ENCODE data around the gene SEC24B.
"Not testable (repeated sequence)": the region's sequence is repeated elsewhere in the genome, so short reads cannot be mapped to it uniquely, and the experiment has no call there.

SEC24B gene

DNA sequence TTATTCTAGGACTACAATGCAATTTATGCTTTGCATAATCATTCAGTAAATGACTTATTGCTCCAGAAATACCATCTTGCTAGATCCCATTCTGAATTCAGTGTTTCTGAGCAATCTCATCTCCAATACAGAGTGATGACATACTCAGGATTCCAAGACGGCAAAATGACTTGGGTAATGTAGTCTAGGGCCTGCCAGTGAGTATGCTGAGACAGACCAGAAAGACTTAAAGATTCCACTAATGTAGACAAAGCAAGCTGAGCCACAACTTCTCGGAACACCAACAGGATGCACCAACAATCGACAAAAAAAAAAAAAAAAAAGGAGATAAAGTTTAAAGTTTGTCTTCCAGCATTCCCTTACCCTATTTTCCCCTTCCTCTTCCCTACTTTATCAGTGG lies 919 bp upstream of the SEC24B start:
- DNase-seq (ENCODE audit: low spot score), result no peak

DNA sequence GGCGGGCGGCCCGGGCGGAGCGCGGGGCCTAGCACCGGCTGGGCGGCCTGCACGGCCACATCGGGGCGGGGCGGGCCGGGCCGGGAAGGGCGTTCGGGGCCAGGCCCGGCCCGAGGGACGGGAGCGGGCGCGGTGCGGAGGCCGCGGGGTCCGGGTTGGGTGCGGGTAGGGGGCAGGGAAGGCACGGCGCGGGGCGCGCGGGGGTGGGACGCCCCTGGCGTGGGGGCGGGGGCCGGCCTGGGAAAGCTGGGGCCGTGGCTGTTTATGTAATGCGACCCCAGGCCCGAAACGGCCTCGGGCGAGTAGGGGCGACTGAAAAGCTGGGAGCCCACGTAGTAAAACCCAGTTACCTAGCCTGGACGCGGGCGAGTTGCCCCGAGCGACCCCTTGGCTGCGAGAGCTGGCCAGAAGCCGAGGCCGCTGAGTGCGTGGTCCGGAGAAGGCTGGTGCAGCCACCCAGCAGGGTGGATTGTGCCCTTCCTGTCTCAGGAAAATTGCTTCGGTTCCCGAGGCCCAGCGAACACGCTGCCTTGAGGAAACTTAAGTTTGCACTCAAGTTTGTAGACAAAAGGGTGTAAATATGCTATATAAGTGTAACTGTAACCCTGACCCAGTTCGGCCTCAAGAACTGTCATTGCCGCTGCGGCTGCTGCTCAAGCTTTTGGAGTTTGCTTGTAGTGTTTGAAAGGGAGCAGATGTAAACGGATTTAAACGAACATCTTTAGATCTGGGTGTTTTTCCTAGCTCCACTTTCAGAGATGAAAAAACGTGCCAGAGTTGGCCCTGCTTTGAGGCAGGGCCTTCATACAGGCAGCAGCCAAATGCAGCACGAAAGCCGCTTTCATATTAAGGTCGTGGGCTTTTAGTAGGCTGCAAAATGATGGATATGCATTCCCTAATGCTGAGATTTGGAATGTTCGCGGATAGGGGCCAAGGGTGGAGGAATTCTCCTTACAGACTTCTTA lies 674 bp downstream of the SEC24B start:
- DNase-seq (ENCODE audit: low spot score), result peak; percentile 23

DNA sequence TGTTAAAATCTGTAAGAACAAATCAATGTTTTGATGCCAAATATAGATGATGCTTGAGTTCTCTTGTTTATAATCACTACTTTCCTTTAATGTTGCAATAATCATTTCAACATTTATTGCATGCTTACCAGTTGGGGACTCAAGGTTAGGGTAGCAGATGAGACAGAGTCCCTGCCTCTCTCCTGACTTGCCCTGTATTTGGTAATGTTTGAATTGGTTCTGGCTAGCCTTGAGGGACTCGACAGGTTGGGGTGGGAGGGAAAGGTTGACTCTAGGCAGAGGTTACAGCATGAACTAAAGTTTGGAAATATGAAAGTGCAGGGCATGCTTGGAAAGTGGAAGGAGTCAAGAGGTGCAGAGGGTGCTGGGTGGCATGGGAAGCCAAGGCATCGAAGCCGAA lies 2.0 kb downstream of the SEC24B start:
- no peak for DNase-seq (ENCODE audit: low spot score)

DNA sequence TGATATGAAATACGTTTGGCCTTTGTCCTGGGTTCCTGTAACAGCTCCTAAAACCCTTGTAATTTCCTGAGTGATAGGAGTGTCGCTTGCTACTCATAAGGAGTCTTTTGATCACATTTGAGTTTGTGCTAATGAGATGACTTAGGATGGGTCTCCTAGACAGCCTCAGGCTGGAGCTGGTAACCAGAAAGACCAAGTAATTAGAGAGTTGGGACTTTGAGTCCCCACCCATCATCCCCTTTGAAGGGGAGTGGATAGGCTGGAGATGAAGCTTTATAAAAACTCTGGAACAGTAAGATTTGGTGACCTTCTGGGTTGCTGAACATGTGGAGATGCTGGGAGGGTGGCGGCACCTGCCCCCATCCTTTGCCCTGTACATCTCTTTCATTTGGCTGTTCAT lies 2.9 kb downstream of the SEC24B start:
- DNase-seq (ENCODE audit: low spot score), result no peak

DNA sequence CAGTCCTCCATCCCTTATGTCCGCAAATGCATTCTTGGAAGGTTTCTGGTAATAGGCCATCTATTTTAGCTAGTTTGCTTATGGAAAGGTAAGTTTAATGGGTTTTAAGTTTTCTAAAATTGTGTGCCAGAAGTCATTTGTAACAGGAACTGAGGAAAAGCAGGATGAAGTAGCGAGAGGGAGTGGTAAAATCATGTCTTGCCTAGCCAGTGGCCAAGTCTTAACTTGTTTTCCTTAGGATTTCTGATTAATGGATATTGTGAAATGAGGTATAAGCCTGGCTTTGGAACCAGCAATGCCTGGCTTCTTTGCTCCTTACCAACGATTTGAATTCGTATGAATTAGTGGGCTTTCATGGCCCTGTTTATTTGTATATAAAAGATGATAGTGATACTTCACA lies 7.3 kb downstream of the SEC24B start:
- no peak for DNase-seq (ENCODE audit: low spot score)

DNA sequence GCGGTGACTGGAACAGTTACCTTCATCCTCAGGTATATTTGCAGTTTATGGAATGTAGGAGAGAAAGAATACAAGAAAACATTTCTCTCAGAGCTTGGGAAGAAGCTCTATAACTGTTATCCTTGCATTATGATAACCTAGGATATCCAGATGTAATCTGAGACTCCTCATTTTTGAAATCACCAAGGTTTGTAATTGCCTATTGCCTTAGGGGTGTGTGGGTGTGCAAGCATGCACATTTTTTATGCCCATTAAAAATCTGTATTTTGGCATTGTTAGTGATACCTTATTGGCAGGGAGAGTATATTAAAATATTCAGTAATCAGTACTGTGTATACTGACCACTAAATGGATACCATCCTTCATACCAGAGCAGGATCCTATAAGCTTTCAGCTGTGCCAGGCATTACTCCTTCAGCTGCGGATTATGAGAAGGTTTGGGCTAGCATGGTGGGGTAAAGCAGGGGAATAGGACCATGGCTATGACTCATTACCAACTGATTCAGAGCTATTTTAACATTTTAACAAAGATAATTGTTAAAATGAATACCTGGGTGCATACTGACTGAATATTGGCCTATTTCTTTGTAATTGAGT lies 8.3 kb downstream of the SEC24B start:
- DNase-seq (ENCODE audit: low spot score), result no peak

DNA sequence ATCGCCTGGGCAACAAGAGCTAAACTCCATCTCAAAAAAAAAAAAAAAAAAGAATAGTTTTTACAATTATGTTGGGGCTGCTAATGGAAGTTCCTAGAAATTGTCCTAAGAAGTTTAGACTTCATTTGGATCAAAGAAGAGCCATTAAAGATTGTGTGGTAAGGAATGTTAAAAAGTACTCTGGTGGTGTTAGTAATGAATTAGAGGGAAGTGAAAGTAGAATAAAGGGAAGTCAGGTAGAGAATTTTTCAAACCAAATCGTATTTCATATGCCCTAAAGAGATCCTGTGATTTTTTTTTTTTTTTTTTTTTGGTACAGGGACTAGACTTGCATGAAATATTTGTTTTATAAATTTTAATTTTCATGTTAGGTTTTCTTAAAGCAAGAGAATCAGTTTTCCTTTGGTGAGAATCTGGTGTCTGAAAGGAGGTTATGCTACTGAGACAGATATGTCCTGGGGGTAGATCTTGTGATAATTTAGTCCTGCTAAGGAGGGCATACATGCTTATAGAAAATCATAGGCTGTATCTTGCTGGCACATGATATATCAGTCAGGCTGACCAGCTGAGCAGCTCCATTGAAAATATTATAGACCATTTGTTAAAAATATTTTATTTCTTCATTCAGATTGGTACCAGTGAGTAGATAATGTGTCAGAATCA lies 10.7 kb downstream of the SEC24B start:
- DNase-seq (ENCODE audit: low spot score), result no peak

DNA sequence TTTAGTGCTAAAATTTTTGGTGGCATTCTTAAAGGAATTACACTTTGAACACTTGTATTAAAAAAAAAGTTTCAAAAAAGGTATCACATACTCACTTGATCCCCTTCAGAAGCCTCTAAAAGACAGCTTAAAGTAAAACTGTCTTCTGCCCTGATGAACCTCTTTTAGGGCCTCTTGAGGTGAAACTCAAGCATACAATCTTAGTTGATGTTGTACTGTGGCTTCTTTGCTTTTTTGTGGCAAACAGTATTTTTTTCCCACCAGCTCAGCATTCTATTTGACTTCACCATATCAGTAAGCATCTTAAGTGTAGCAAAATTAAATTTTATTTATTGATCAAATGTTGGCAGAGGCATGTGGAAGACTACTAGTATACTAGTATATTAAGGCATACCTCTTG lies 13.7 kb downstream of the SEC24B start:
- DNase-seq (ENCODE audit: low spot score), result no peak

DNA sequence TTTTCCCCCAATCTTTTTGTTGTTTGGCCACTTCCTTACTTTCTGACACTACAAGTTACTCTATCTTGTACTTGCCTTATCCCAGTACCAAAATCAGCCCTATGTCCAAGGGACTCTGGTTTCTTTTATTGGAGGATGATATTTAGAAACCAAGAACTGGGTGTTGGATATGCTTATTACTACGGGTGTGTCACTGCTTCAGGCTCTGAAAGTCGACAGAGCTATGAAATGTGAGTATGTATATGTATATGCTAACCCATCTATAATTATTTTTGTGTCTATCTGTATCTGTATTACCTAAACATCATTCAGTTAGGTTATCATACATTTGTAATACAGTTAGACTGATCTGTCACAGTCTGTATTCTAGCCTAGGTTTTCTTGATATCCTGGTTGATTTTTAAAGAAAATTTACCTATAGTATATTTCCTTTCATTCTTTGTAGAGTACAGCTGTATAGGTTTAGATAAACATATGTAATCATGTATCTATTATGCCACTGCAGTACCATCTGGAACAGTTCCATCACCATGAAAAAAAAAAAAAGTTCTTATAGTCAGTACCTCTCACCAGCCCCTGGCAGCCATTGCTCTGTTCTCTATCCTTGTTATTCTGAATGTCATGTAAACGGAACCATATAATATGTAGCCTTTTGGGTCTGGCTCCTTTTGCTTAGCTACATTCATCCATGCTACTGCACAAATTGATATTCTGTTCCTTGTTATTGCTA lies 18.1 kb downstream of the SEC24B start:
- no peak for DNase-seq (ENCODE audit: low spot score)

DNA sequence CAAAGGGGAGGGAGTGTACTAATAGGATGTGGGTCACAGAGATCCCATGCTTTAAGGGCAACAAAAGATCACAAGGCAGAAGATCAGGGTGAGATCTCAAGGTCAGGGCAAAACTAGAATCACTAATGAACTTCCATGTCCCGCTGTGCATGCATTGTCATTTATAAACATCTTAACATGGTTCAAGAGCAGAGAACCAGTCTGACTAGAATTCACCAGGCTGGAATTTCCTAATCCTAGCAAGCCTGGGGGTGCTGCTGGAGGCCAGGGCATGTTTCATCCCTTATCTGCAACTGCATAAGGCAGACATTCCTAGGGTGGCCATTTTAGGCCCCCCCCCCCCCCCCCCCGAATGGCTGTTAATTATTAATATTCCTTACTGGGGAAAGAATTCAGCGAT lies 19.5 kb downstream of the SEC24B start:
- DNase-seq (ENCODE audit: low spot score), result not testable (repeated sequence)

DNA sequence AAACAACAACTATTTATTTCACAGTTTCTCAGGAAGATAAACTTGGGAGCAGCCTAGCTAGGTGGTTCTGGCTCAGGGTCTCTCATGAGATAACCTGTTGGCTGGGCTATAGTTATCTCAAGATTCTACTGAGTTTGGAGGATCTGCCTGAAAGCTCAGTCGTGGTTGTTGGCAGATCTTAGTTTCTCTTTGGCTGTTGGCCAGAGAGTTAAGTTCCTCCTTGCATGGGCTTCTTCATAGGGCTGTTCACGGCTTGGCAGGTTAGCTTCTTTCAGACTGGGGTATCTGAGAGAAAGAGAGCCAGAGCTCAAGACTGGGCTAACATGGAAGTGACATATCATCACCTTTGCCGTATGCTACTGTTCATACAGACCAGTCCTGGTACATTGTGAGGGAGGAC lies 28.7 kb downstream of the SEC24B start:
- no peak for DNase-seq (ENCODE audit: low spot score)

DNA sequence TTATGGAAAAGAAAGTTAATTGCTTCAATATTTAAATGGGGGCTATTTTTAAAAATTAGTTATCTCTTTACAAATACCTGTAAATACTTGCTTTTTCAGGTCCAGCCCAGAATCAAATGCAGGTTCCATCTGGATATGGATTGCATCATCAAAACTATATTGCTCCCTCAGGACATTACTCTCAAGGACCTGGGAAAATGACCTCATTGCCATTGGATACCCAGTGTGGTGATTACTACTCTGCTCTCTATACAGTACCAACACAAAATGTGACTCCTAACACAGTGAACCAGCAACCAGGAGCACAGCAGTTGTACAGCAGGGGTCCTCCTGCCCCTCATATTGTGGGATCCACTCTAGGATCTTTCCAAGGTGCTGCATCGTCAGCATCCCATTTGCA lies 29.2 kb downstream of the SEC24B start:
- no peak for DNase-seq (ENCODE audit: low spot score)

DNA sequence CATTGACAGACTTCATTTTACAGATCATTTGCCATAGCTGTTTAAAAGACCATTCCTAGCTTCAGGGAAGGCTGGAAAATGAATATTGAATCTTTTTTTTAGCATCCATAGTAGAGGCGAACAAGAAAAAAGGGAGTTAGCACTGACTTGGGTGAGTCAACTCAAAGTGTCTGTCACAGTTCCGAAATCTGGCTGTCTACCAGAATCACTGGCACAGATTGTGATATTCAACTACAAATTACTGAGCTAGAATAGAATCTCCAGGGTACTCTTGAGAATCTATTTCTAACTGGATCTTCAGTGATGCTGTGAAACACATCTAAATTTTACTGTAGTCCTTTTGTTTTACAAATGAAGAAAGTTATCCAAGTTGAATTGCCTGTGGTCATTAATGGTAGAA lies 31.5 kb downstream of the SEC24B start:
- no peak for DNase-seq (ENCODE audit: low spot score)

DNA sequence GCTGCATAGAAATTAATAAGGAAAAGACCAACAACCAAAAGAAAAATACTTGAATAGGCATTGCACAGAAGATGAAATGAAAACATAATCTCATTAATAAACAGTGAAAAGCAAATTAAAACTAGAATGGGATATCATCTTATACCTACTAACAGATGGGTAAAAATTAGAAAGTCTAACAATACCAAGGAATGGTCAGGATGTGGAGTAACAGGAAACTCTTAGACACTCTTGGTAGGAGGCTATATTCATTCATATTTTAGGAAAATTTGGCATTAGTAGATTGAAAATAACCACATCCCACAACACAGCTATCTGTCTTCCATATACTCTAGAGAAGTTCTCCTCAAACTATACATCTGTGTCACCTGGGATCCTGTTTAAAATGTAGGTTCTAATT lies 36.3 kb downstream of the SEC24B start:
- no peak for DNase-seq (ENCODE audit: low spot score)

DNA sequence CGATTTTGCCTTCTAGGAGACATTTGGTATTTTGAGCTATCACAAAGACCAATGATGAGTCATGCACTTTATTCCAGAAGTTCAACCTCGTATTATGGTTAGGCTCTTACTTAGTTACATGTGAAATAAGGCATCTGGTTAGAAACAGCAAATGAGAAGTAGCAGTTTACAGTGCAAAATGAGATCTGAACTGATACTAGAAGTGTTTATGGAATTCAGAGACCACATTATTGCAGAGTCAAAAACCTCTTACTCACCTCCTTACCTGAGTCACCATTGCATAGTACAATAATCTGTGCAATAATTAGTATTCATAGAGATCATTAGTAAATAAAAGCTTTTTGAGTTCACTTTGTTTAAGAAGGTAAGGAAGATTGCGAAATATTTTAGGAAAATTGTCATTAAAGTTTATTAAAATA lies 38.7 kb downstream of the SEC24B start:
- DNase-seq (ENCODE audit: low spot score), result no peak

DNA sequence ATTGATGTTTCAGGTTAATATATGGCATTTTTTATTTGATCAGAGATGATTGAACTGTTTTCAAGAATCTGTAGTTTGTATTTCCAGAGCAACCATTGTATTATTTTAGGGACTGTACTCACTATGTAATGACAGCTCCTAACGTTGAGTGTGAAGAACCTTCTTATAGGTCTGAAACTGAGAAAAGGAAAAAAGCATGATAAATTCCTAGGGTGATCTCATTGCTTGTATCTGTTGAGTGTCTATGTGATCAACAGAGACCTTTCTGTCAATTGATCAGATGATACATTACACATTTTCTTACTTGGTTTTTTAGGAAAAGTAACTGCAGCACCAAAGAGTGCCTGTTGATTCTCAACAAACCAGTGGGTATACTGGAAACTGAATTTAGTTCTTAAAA lies 40.2 kb downstream of the SEC24B start:
- DNase-seq (ENCODE audit: low spot score), result no peak

DNA sequence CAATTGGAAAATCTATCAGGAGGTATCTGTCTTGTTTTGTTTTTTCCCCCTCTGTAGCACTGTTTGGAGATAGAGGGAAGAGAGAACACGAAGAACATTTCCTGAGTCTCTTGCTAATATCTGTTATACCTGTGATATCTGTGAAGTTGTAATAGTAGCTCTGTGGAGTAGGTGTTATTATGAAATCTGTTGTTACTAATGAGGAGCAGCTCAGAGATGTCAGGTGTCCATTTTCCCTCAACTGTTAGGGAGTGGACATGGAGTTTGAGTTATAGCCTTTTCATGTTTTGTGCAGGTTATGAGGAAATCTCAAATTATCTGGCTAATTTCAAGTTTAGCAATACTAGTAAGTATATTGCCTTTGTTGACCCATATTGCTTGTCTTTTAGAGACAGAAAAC lies 52.4 kb downstream of the SEC24B start:
- no peak for DNase-seq (ENCODE audit: low spot score)

DNA sequence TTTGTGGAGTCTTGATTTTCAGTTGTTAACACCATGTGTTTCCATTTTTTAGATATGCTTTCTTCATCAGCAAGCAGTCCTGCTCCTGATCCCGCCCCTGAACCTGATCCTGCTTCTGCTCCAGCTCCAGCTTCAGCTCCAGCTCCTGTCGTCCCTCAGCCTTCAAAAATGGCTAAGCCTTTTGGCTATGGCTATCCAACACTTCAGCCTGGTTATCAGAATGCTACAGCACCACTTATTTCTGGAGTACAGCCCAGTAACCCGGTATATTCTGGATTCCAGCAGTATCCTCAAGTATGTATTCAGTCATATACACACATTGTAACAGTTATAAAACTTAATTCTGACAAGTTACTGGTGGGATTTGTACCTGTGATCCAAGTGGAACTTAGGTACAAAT lies 60.9 kb downstream of the SEC24B start:
- DNase-seq (ENCODE audit: low spot score), result no peak

DNA sequence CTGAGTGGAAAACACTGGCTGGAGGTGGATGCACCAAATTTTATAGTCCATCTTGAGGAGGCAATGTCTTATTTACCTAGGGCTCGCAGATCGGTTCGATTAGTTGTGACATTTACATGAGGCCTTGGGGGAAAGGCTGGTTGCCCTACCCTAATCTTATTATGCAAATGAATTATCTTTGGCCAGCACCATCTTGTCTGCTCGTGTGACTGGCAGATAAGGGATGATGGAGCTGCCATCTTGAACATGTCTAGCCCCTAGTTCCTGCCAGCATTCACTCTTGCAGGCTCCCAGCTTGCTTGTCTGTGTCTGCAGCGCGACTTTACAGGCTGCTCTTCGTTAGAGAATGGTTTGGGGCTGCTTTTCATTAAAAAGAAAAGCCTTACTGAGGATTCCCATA lies 61.9 kb downstream of the SEC24B start:
- DNase-seq (ENCODE audit: low spot score), result no peak

DNA sequence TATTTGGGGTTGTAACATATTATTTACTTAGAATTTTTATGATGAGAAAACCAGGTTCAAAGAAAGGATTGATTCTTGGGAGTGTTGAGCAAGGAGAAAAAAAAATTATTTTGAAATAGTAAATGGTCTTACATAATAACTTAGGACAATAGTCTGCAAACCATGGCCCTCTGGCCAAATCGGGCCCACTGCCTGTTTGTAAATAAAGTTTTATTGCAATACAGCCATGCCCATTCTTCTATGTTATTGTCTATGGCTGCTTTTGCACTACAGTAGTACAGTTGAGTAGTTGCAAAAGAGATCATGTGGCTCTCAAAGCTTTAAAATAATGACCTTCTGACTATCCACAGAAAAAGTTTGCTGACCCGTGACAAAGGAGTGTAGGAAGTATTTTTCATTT lies 63.3 kb downstream of the SEC24B start:
- no peak for DNase-seq (ENCODE audit: low spot score)

DNA sequence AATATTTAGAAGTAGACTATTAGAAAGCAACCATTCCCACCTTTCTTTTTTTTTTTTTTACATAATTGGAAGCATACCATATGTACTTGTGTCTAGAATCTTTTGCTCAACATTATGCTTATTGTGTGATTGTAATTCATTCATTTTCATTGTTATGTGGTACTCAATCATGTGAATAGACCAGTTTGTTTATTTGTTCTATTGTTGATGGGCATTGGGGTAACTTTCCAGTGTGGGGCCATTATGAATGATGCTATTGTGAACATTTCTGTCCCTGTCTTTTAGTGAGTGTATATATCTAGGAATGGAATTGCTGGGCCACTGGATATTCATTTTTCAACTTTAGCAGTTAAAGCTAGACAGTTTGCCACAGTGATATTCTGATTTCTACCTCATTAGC lies 63.9 kb downstream of the SEC24B start:
- no peak for DNase-seq (ENCODE audit: low spot score)

DNA sequence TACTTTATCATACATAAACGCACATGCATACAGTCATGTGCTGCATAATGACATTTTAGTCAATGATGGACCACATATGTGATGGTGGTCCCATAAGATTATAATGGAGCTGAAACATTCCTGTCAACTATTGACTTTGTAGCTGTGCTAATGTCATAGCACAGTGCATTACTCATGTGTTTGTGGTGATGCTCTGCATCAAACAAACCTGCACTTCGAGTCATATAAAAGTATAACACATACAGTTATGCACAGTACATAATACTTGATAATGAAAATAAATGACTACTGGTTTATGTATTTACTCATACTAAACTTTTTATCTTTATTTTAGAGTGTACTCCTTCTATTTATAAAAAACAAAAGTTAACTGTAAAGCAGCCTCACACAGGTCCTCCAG lies 65.9 kb downstream of the SEC24B start:
- no peak for DNase-seq (ENCODE audit: low spot score)

DNA sequence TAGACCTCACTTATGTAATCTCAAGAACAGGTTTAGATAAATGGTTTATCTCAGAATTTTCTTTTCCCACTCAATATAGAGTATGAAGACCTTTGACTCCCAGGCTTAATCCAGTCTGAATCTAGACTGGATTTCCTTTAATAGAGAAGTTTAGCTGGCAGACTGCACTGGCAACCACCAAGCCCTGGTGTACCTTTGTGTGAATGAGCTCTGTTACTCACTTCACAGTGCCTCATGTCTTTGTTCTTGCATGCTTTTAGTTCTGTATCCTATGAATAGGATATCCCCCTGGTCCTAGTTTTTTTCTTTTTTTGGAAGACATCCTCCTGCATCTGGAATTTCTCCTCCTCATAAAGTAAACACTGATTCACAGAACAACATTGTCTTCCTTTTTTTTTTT lies 73.3 kb downstream of the SEC24B start:
- DNase-seq (ENCODE audit: low spot score), result no peak

Data from HuH-7.5 (cell line).